ENCODE data around the gene TMEM198.

DNA sequence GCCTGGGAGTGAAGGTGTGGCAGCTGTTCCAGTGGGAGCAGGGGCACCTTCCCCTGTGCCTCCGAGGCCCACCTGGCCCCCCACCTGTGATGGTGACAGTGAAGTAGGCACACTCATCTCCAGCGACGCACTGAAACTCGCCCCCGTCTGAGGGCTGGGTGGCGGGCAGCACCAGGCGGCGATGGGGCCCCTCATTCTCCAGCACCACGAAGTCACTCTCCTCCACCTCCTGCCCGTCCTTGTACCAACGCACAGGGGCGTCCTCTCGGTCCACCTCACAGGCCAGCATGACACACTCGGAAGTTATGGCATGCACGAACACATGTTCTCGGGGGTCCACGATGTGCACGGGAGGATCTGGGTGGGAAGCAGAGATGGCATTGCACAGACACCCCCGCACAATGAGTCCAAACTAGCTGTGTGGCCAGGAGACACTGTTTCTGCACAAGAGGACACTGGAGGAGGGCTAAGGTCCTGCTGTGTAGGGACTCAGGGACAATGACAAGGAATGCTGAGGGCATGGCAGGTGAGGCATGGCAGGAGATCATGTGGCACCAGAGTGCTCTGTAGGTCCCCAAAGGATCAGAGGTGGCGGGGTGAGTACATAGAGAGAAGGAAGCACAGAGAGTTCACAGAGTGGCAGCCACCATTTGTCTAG is 19.6 kb downstream of the TMEM198 start:
- TF ChIP-seq EZH2phosphoT487 (IDR thresholded peaks at IDR 0.05; ENCODE audit: insufficient read depth, low read depth) = no peak
- no peak for TF ChIP-seq EZH2 (IDR thresholded peaks at IDR 0.05; ENCODE audit: insufficient read depth, poor library complexity, severe bottlenecking)

Data from GM23248 (cell line).